HG03442 (cell line): ENCODE data around the gene PROX1.

ENCODE experiments used
- ATAC-seq: cut with Tn5 transposase; IDR thresholded peaks from one replicate; pipeline ENCODE4 v1.9.1; 2021; ENCODE audit warnings: mild to moderate bottlenecking, moderate library complexity; ENCODE audit not compliant: unreplicated experiment

PROX1 gene

DNA sequence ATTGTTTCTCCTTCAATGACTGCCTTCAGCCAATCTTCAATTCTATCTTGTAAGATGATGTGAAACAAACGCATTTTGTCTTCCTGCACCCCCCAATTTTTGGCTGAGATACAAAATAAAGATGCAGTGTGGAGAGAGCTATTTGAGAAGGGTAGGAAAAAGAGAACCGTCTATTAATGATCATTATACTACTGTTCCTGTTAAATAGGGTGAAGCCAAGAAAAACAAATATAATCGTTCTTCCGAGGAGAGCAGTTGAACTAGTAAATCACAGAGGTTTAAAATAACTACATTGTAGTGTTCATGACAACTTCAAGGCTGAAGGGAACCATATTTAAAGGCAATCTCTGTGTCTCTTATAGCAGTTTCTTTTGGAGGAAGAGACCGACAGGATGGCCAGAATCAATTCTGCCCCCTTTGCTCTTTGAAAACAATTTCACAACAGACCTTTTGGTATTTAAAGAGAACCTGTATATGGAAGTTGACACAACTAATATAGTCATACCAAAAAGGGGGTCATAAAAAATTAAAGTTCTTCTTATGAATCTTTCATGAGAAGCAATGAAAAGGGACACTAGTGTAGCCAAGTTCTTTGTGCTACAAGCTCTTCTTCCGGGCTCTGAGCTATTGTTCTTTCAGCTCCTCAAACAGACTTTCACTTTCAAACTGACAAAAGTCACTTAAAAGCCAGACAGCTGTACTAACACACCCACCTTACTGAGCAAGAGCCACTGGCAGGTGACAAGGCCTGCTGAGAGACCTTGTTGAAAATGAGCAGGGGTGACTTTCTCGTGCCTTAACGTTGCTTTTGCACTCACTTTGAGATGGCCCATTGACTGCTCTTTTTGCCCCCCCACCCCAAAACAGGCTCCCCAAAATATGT, 30.9 kb downstream of the PROX1 start:
- ATAC-seq, result peak; percentile 95

GRCh38 chr1:214019499-214019898, 31.7 kb downstream of the PROX1 start:
- ATAC-seq, result no peak

DNA sequence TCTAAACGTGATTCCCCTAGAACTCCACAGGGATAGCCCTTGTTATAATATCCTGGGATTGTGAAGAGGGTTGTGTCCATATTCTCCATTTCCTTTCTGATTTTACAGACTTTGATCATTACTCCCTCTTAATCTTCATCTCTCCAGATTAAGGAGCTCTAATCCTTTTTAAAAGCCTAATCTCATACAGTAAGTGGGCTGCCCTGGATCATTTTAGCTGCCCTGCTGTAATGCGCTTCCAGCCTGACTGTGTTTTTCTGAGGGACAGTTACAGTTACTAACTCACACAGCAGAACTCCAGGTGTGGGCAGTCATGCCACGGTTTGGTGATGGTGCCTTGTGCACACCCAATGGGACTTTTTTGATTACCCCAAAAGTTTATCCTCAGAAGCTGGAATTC, 33.5 kb downstream of the PROX1 start:
- ATAC-seq, result no peak

DNA sequence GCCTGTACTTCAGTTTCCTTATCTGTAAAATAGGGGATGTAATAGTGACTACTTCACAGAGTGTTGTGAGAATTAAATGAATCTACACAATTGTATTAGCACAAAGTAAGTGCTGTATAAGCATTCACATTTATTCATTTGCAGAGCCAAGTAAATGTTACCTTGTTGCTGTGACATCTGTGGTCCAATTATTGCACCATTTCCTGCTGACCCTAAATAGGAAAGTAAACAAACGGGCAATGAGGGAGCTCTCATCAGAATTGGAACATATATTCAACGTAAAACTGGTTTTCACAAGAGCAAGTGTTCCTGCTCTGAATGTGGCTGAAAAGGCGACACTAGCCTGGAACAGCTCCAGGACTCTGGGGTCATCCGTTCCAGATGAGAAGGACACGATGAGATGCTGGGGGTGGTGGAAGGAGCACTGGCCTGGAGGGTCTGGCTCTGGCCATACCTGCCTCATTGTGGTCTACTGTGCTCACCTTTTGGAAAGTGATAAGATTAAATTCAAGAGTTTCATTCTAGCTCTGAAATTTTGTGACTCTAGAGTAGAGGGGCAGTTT, 34.5 kb downstream of the PROX1 start:
- no peak for ATAC-seq

DNA sequence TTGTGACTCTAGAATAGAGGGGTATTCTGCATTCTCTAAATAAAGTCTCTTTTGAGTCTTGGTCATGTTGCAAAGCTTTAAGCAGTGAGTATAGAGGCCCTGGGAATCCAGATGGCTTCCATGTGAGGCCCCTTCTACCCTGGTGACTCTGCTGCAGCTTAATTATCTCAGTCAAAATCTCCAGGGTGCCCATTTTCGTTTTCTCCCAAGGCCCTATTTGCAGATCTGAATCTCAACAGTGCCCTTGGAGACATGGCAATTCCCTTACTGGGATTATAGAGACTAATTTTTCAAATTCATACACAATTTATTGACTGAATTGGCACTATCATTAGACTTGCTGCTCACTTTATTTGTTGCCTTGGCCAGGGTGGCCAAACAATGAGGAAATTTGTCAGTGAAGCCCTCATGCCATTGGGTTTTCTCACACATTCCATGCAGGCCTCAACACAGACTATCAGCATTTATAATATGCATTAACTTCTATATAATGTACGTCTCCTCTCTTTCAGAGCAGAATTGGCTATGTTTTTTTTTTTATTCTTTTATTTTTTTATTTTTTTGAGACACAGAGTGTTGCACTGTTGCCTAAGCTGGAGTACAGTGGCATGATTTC, 35.1 kb downstream of the PROX1 start:
- ATAC-seq, result no peak

DNA sequence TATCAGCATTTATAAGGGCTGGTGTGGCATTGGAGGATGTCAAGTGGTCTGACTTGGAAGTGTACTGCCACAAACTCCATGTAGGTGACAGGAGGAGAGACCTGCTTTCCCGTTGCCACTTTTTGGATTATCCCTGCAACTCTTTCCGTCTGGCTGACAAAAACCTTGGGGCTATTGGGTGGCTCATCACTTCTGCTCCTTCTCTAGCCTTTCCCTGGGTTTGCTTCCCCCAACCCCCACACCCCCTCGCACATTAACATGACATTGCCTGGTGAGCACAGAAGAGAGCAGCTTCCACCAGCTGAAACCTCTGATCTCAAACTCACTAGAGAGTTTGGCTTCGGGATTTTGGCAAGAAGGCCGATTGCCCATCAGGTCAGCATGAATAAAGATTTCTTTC, 39.2 kb downstream of the PROX1 start:
- ATAC-seq, result no peak

GRCh38 chr1:214027498-214027897, 39.7 kb downstream of the PROX1 start:
- no peak for ATAC-seq

- ATAC-seq, result no peak
These were observed 40.3 kb downstream of the PROX1 start for GRCh38 chr1:214028095-214028494.

GRCh38 chr1:214028649-214029406, 41.1 kb downstream of the PROX1 start:
- ATAC-seq, result no peak

DNA sequence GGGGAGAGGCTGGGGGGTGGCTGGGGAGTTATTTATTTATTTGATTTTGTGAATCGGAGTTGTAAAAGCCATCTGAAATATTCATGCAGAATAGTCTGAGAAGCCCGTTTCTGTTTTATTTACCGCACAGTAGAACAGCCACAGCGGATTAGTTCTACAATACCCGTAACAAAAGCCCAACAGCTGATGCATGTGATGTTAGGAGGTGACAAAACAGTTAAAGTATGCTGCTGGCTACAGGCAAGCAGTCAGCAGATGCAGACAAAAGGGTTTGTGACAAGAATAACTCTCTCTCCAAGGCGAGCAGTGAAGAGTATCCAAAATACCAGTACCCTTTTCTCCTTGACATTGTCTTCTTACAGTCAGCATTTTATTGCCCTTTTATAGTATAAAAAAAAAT, 42.0 kb downstream of the PROX1 start:
- ATAC-seq, result no peak

GRCh38 chr1:214031267-214031650, 43.5 kb downstream of the PROX1 start:
- no peak for ATAC-seq

DNA sequence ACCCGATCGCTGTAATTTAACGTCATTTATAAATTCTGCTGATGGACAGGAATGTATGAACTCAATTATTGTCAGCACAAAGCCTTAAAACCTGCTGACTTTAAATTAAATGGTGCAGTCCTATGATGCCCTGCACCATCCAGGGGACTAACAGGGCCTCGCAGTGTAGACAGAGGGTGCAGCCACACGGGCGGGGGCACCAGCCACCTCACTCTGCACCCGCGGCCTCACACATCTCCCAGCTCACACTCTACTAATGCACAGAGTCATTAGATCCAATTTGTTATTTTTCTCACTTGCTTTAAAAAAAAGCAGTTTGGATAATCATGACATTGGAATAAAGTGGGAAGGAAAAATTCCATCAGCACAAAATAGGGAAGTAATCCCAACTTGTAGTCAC, 49.7 kb downstream of the PROX1 start:
- ATAC-seq, result no peak

- no peak for ATAC-seq
These were observed 51.7 kb downstream of the PROX1 start for GRCh38 chr1:214039394-214040018.

DNA sequence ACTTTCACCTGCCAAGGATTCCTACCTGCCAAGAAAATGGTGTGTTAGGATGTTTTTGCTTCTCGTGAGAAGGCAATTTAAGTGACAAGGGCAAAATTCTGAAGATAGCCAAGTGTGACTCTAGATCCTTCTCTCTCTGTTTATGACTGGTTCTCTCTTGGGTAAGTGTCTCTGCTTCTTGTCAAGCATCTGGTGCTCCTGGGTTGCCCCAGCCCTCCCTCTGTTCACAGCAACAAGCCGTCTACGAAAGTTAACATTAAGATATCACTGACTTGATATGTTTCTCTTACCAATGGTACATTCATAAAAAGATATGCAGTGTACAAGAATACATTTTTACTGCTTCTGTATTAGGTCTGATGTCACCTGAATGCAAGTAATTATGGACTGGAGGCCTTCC, 55.4 kb downstream of the PROX1 start:
- no peak for ATAC-seq

DNA sequence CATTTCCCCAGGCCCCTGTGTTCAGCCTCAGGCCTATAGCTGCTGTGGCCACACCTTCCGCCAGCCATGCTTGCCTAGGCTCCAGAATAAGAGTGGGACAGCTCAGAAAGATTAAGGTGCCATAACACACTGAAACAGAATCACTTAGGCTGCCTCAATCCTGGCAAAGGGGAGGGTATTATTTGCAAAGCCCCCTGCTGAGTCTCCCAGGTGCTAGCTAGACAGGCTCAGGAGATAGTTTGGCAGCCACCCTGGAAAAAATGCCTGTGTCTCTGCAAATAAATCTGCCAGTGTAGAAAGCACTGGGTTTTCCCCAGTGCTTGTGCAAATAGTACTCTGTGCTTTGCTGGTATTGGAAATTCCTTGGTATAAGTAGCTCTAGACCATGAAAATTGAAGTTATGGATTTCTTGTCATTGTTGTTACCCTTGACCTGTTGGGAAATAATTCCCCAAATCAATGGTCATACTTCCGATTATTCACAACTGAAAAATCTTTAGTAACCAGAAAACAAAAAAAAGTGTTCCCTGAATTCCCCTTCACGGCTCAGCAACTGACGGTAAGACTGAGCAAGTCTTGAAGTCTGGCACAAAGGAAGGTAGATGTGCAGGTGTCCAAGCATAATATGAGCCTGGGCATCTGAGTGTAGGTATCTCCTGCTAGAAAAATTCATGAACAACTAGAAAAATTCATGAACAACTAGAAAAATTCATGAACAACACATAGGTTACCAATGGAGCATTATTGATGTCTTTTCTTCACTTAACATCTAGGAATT, 56.9 kb downstream of the PROX1 start:
- no peak for ATAC-seq

DNA sequence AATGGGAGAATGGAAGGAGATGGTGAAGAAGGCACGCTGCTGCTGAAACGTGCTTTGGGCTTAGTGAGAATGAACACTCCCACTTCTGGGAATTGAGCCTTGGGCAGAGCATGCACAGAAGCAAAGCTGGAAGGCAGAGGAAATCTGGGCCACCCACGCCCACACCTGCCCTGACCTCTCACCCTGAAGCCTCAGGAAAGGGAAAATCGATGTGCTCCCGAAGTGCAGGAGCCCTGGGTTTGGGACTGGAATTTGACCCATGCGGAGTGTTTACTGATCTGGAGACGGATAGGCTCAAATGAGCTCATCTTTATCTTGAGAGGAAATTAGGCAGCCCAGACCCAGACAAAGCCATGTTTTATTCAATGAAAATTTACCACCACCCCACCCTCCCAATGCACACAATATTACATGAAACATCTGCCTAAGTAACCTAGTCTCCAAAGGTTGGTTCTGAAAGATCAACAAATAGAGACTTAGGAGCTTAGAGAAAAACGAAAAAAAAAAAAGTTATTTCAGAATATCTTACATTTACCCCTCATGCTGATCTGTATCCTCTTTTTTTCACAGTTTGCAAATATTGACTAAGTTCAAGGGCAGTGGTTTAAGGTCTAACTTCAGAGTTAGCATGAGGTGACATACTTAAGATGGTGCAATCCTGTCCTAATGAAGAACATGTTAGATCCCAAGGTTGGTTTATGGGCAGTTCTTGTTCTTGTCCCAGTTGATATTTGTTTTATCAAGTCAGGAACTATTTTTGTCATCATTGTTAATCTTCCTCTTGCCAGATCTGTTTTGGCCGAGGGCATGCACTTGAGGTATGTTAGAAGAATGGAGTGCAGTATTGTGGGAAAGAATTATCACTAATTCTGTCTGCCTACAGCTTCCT, 63.0 kb downstream of the PROX1 start:
- ATAC-seq, result no peak

- ATAC-seq, result no peak
These were observed 64.0 kb downstream of the PROX1 start for GRCh38 chr1:214051786-214052185.

DNA sequence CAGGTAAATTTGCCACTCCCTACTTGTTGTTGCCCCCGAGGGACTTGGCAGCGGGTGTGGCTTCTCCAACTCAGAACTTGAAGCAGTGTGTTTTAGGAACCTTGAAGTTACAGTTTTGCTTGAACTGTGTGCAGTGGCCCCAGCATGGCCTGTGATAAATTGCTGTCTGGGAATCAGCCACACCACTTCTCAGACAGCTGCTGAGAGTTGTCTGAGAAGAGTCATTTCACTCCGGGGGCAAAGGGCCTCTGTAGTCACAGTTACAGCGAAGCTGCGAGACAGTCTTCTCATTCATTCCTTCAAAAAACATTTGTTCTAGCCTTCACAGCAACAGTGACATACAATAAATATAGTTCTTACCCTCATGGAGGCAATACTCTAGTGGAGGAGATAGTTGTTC, 70.3 kb downstream of the PROX1 start:
- ATAC-seq, result no peak

DNA sequence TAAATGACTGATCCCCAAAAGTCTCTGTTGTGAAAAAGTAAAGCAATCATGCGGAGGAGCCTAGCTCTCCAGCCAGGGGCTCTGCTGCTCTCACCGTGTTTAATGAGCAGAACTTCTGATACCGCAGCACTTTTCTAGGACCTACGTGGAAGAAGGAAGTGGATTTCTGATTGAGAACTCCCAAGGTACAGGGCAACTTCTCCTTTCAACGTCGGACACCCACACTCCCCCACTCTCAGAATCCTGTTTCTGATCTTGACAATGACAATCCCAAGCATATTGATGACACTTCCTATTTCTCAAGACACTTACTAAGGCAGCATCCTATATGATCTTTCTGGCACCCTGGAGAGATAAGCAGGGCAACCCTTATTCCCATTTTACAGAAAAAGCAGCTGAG, 78.4 kb downstream of the PROX1 start:
- ATAC-seq, result no peak
